Amygdala (tissue), 56 donors: Measurements from ENCODE around the gene GPR27.

Source experiments
- DNase-seq, 56 donors: peaks; one replicate each; lab custom pipeline; 2025; lab: John Stamatoyannopoulos, UW

The GPR27 gene

GRCh38 chr3:71784201-71784913 lies 30.7 kb downstream of the GPR27 start:
- no peak for DNase-seq

GRCh38 chr3:71784914-71785531 lies 31.4 kb downstream of the GPR27 start, which contains the start of gene PROK2:
TSS of gene PROK2 (minus strand) at chr3:71785148. CDS start at chr3:71785052, 96 bp downstream.
- DNase-seq = peak in 2 of 56 donors; percentile 8 to 9

GRCh38 chr3:71785532-71786216 lies 32.0 kb downstream of the GPR27 start:
- no peak for DNase-seq

DNA sequence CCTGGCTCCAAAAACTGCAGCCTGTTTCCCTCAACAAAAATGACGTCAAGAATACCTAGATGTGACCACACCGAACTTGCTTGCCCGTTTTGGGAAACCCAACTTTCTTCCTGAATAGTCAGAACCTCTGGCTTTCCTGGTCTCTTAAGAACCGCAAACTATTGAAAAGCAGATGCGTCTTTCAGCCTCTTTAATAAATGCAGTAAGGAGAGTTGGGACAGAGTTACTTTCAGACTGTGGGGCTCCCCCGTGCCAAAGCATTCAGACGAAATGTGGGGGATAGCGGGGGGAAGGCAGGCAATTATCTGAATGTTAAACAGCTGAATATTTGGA lies 32.5 kb downstream of the GPR27 start:
- DNase-seq = no peak

- DNase-seq = no peak
These were observed 32.9 kb downstream of the GPR27 start for GRCh38 chr3:71786551-71786950.

GRCh38 chr3:71787851-71788405 lies 34.3 kb downstream of the GPR27 start:
- no peak for DNase-seq

GRCh38 chr3:71789922-71790321 lies 36.3 kb downstream of the GPR27 start:
- no peak for DNase-seq

GRCh38 chr3:71791634-71792033 lies 38.0 kb downstream of the GPR27 start:
- DNase-seq = no peak

DNA sequence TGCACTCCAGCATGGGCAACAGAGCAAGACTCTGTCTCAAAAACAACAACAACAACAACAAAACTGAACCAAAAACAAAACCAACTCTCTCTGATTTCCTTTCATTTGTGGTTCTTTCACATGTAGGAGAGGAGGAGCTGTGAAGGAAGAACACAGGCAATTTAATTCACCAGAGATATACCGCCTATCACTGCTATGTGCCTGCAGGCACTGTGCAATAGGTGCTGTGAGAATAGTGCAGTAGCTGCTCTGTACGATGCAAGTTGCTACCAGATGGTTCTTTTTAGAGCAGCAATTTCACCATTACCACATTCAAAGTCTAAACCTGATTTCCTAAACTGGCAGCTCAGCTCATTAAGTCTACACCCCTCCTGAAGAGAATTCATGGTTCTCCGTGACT lies 42.6 kb downstream of the GPR27 start:
- DNase-seq = no peak

DNA sequence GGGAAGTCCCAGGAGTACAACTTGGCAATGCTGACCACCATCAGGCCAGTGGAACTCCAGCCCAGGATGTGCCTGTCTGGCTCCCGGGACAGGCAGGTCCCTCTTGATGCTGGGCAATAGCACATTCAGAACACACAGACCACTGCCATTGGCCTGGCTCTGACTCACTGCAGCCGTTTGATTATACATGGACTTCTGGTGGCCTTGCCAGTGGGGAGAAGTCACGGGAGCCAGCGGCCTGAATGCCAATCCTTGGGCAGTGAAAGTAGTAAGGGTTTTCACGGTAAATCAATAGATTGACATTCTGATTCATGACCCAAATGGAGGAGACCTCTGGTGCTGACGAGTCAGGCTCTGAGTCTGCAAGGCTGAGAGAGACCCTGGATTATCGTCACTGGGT lies 43.8 kb downstream of the GPR27 start:
- DNase-seq = no peak

DNA sequence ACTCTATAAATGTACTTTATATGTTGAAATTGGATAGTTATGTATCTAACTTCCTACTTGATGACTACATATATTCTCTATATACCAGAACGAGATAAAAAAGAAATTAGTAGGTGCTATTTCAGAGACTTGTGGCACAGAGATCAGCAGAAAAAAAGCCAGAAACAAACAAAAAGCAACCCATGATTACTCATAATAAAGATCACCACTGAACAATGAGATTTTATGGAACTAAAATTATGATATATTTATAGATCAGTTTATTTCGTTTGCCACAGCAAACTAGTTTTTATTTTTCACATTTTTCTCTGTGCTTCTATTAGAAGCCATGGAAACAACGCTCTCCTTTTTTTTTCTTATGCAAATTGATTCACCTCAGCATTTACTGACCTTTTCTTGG lies 46.4 kb downstream of the GPR27 start:
- DNase-seq = no peak

GRCh38 chr3:71801986-71802385 lies 48.3 kb downstream of the GPR27 start:
- no peak for DNase-seq

DNA sequence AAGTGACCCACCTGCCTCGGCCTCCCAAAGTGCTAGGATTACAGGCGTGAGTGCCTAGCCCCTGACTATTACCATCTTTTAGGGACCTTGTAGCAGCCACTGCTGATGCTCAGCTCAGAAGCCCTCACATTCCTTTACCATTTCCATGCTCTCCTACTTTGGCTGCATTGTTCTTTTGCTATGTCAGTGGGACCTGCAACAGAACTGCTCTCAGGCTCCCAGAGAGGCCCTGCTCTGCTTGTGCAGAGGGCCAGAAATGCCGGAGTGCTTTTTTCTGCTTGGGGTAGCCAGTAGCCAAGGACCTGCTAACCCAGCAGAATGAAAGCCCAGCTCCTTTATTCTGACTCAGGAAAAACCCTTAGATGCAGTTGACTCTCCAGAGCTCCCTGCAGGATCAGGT lies 49.6 kb downstream of the GPR27 start:
- no peak for DNase-seq

DNA sequence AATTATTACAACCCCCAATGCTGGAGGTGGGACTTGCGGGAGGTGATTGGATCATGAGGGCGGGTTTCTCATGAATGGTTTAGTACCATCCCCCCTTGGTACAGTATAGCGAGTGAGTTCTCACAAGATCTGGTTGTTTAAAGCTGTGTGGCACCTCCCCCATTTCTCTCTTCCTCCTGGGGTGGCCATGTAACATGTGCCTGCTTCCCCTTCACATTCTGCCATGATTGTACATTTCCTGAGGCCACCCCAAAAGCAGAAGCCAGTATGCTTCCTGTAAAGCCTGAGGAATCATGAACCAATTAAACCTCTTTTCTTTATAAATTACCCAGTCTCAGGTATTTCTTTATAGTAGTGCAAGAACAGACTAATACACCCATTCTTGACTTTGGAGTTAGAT lies 51.5 kb downstream of the GPR27 start:
- DNase-seq = no peak

GRCh38 chr3:71805691-71806090 lies 52.0 kb downstream of the GPR27 start:
- no peak for DNase-seq
